ENCODE results near the gene SEMA3G. TPM values are rescaled to one million over a fixed set of nuclear protein-coding genes. Genes with fewer than 3 reads are reported as not detected.

Gene SEMA3G
- polyA plus RNA-seq, 3 donors = 30.0 to 34.1 (median 32.7) TPM

- peak; percentile 85 for DNase-seq
Observed at GRCh38 chr3:52455283-52456168, 10.6 kb upstream of the SEMA3G start, which contains the start of gene NISCH. Gene NISCH, plus strand, starts transcription at chr3:52455604. Its CDS starts 38 bp downstream, at chr3:52455642.

GRCh38 chr3:52454938-52455282, 10.0 kb upstream of the SEMA3G start:
- DNase-seq = no peak

GRCh38 chr3:52454250-52454937, 9.5 kb upstream of the SEMA3G start:
- DNase-seq = no peak

- DNase-seq = no peak
Observed at GRCh38 chr3:52453496-52454249, 8.8 kb upstream of the SEMA3G start, which contains the start of gene TNNC1. Gene TNNC1, minus strand, starts transcription at chr3:52454041. Its CDS starts 26 bp downstream, at chr3:52454015.

GRCh38 chr3:52452570-52453221, 7.8 kb upstream of the SEMA3G start:
- DNase-seq = no peak

GRCh38 chr3:52452126-52452525, 7.2 kb upstream of the SEMA3G start:
- no peak for DNase-seq

- DNase-seq = no peak
Observed at GRCh38 chr3:52451237-52452083, 6.6 kb upstream of the SEMA3G start.

- DNase-seq = no peak
Observed at GRCh38 chr3:52450489-52451236, 5.8 kb upstream of the SEMA3G start.

- DNase-seq = no peak
Observed at GRCh38 chr3:52447512-52448355, 2.8 kb upstream of the SEMA3G start.

- DNase-seq = peak; percentile 48
Observed at GRCh38 chr3:52446631-52447511, 2.0 kb upstream of the SEMA3G start.

GRCh38 chr3:52446042-52446441, 1.1 kb upstream of the SEMA3G start:
- DNase-seq = no peak

GRCh38 chr3:52443791-52444687, 864 bp downstream of the SEMA3G start:
- no peak for DNase-seq

GRCh38 chr3:52443268-52443610, 1.7 kb downstream of the SEMA3G start:
- no peak for DNase-seq

GRCh38 chr3:52442409-52443267, 2.3 kb downstream of the SEMA3G start:
- DNase-seq = no peak

- no peak for DNase-seq
Observed at GRCh38 chr3:52441772-52442332, 3.1 kb downstream of the SEMA3G start.

Measured in renal pelvis (tissue), 4 donors.